Measurements from ENCODE around the gene HASPIN.

DNA sequence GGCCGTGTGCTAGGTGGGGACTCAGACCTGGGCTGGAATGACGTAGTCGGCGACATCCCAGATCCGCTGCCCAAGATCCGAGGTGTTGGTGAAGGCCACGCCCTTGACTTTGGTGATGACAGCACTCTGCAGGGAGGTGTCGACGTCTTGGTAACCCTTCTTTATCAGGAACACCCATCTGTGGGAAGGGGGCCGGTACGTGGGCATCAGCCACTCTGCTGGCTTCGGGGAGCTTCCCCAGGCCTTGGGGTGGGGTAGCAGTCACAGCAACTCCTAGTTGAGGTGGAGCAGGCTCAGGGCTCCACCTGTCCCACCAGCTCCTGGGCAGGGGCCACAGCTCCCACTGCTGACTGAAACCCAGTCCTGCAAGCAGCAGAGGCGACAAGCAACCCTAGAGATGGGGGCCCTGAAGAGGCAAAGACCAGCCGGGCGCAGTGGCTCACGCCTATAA lies 32.1 kb upstream of the HASPIN start:
- TF ChIP-seq, protein P1, sequence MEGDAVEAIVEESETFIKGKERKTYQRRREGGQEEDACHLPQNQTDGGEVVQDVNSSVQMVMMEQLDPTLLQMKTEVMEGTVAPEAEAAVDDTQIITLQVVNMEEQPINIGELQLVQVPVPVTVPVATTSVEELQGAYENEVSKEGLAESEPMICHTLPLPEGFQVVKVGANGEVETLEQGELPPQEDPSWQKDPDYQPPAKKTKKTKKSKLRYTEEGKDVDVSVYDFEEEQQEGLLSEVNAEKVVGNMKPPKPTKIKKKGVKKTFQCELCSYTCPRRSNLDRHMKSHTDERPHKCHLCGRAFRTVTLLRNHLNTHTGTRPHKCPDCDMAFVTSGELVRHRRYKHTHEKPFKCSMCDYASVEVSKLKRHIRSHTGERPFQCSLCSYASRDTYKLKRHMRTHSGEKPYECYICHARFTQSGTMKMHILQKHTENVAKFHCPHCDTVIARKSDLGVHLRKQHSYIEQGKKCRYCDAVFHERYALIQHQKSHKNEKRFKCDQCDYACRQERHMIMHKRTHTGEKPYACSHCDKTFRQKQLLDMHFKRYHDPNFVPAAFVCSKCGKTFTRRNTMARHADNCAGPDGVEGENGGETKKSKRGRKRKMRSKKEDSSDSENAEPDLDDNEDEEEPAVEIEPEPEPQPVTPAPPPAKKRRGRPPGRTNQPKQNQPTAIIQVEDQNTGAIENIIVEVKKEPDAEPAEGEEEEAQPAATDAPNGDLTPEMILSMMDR (IDR thresholded peaks at IDR 0.05), result no peak
- TF ChIP-seq POLR2A (IDR thresholded peaks at IDR 0.05) (no peak), EP300 (IDR thresholded peaks at IDR 0.05) (no peak)
